Measurements from ENCODE around the gene BORCS6. TPM values are rescaled to one million over a fixed set of nuclear protein-coding genes. Genes with fewer than 3 reads are reported as not detected.

Gene BORCS6
- total and polyA plus RNA-seq, 9 of the 15 experiments (the other 6 are each of a cell fraction or from before 2014, with no cell fraction given) = 0.01 to 7.4 (median 2.3) TPM

GRCh38 chr17:8226536-8227237 lies 36.7 kb upstream of the BORCS6 start (continued):
- TF ChIP-seq NFE2L1 (tag; IDR thresholded peaks at IDR 0.05; ENCODE audit: borderline replicate concordance, low read depth) (no peak), ID3 (CRISPR knock-in tag; IDR thresholded peaks at IDR 0.05) (no peak), ID3 (tag; IDR thresholded peaks at IDR 0.05) (no peak), PRDM10 (IDR thresholded peaks at IDR 0.05; ENCODE audit: partially characterized antibody) (peak; percentile 35), CBFB (CRISPR knock-in tag; IDR thresholded peaks at IDR 0.05) (no peak), MAX (CRISPR knock-in tag; IDR thresholded peaks at IDR 0.05) (no peak), ZNF274 (IDR thresholded peaks at IDR 0.05; ENCODE audit: borderline replicate concordance, low read depth, low read length) (no peak), E2F3 (CRISPR knock-in tag; IDR thresholded peaks at IDR 0.05) (no peak), ZNF780A (CRISPR knock-in tag; IDR thresholded peaks at IDR 0.05) (peak; percentile 65; the same call in 1 of the 2 replicates), RBM17 (IDR thresholded peaks at IDR 0.05; ENCODE audit: borderline replicate concordance, low read depth, low read length) (no peak), CAMTA2 (CRISPR knock-in tag; conservative IDR thresholded peaks at IDR 0.05) (no peak), NFYB (IDR thresholded peaks at IDR 0.05; ENCODE audit: extremely low read depth, insufficient read length) (no peak), POU5F1 (IDR thresholded peaks at IDR 0.05; ENCODE audit: borderline replicate concordance, low read depth, low read length, partially characterized antibody) (no peak), HBP1 (CRISPR knock-in tag; IDR thresholded peaks at IDR 0.05) (peak; percentile 61; the same call in 1 of the 2 replicates), ASH1L (IDR thresholded peaks at IDR 0.05; ENCODE audit: borderline replicate concordance, low read depth, partially characterized antibody) (no peak), TCFL5 (CRISPR knock-in tag; conservative IDR thresholded peaks at IDR 0.05) (no peak), THAP12 (CRISPR knock-in tag; IDR thresholded peaks at IDR 0.05) (no peak), ZBTB17 (CRISPR knock-in tag; IDR thresholded peaks at IDR 0.05) (0 out of 2 replicates have a peak, but pooled peaks have one; percentile 21)
